NCI-H526 treated with DMSO at 0.1 percent for 48 hours (cell line): Measurements from ENCODE around the gene ADH4.
"Not testable (repeated sequence)": the region's sequence is repeated elsewhere in the genome, so short reads cannot be mapped to it uniquely, and the experiment has no call there.

Source experiments
- DNase-seq: peaks from one replicate; lab custom pipeline; 2025; lab: John Stamatoyannopoulos, UW

The ADH4 gene

DNA sequence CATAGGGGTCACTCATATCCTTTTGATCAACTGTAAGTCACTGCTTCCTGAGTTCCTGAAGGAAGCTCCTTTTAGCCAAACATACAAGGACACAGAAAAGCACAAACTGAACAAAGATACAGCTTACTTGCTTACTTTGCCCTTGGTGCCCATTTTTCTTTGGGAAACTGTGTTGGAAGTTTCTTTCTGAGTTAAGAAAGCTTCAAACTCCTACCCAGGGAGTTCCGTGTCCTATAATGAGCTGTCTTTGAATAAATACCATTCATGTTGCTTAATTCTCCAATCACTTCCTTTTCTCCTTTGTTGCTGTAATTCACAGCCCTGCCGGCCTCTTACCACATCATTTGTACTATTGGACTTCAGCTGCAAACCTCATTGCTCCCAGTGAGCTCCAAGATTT, at the start of gene ADH4:
Gene ADH4, minus strand, starts transcription at position 228 of the 400 bp plus-strand sequence. Its CDS starts 75 bp downstream, at position 153.
- no peak for DNase-seq

DNA sequence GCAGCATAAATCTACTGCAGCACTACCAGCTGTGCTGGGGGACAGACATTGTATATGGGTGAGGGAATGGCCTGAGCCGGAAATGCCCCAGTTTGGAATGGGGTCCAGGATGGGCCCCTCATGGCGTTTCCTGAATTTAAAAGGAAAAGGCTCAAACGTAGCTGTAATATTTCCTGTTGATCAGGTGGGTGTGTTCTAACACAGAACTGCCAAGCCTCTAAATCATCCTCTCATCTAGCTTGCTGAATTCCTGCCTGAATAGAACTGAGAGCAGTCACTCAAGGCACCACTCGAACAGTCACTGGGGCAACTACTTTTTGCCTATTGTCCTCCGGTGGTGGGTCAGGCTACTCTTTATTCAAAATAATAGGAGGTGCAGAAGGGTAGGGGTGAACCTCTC, 46.2 kb upstream of the ADH4 start:
- DNase-seq, result no peak

DNA sequence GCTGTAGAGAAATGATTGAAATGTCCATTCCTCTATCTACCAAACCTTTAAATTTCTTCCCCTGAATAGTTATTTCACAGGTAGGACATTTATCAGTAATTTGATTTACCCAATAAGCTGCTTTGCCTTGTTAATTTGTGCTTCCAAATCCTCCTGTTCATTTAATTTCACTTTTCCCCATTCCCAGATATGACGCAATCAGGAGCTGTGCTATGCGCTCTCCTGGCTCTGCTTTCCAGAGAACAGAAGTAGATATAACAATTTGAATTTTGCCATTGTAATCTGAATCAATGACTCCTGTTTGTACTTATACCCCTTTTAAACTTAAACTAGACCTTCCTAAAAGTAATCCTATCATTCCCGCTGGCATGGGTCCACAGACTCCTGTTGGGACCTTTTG, 45.8 kb upstream of the ADH4 start:
- DNase-seq, result not testable (repeated sequence)

DNA sequence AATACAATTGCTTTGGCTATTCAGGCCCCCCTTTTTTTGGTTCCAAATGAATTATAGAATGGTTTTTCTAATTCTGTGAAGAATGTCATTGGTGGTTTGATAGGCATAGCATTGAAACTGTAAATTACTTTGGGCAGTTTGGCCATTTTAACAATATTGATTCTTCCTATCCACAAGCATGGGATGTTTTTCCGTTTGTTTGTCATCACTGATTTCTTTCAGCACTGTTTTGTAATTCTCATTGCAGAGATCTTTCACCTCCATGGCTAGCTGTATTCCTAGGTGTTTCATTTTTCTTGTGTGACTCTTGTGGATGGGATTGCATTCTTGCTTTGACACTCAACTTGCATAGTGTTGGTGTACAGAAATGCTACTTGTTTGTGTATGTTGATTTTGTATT, 41.9 kb upstream of the ADH4 start:
- no peak for DNase-seq

DNA sequence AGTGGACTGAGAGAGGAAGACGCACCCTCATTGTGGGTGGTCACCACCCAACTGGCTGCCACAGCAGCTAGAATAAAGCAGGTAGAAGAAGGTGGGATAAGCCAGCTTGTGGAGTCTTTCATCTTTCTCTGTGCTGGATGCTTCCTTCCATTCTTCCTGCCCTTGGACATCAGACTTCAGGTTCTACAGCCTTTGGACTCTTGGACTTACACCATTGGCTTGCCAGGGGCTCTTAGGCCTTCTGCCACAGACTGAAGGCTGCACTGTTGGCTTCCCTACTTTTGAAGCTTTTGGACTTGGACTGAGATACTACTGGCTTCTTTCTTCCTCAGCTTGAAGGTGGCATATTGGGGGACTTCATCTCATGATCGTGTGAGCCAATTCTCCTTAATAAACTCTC, 41.5 kb upstream of the ADH4 start:
- no peak for DNase-seq

DNA sequence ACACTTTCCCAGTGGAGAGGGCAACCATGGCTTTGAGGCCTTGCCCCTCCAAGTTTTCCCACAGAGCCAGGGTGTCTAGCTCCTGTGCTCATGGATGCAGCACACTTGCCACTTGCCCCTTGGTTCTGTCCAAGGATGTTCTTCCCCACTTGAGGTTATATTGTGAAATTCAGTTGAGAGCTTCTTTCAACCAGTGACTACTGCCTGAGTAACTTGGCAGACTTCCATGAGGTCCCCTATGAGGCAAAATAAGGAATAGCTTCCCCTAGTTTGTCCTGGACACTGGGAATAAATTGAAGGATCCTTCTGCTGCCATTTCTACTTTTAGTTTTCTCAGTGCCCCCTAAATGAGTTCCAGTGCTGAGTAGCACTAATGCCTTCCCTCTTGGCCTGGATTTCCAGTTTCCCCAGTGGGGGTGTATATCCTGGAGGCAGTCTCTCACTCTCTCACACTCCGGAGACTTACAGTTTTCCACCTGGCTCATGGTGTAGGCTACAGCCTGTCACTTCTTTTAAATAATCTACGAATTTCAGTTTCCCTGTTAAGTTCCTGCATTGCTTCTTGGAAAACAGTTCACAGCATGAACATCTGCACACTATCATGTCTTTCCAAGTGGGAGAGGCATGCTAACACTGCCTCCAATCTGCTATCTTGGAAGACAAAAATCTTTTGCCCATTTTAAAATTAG, 36.4 kb upstream of the ADH4 start:
- no peak for DNase-seq

DNA sequence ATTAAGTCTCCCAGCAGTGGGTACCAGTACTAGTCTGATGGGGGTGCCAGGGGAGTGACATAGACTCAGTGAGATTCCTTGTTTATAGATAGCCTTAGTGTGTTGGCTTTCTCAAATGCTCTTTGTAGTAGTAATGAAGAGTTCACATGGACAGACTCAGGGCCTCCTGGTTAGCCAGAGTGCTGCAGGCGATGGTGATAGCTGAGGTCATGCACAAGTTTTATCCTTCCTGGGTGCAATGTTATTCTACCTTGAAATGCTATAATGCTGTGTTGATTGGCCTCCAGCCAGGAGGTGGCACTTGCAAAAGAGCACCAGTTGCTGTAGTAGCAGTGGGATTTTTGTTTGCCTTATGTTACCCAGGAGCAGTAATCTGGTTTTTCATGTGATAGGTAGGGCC, 35.5 kb upstream of the ADH4 start:
- DNase-seq, result no peak

DNA sequence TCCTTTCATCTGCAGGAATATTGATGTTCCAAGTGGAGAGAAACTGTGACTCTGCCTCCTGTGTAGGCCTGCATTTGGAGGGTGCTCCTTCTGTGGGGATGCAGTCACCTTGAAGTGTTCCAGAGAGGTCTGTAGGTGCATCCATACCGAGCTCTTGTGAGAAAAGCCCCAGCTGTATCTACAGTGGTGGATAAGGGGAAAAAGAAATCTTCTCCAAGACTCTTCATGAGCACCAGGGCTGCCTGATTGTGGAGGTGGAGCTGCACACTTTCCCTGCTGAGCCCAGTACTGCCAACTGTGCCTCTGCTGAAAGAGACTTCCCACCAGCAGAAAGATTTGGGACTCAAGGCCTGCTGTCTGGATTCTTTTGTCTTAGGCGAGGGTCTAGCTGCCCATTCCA, 35.1 kb upstream of the ADH4 start:
- DNase-seq, result no peak

DNA sequence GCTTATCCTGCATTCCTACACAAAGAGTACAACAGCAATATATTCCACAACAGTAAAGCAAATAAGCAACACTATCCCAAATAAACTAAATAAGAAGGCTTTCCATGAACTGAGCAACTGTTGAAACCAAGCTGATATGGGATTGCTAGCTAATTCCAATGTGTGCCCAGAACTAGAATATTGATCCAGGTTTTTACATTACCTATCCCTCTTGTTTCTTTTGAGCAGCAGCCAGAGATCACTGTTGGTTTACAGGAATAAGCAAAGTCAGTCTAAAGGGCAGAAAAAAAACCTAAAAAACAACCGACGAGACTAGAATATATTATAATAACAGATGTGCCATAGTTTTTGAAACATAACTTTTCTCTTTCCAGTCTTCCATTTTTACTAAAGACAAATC, 22.4 kb upstream of the ADH4 start:
- no peak for DNase-seq

DNA sequence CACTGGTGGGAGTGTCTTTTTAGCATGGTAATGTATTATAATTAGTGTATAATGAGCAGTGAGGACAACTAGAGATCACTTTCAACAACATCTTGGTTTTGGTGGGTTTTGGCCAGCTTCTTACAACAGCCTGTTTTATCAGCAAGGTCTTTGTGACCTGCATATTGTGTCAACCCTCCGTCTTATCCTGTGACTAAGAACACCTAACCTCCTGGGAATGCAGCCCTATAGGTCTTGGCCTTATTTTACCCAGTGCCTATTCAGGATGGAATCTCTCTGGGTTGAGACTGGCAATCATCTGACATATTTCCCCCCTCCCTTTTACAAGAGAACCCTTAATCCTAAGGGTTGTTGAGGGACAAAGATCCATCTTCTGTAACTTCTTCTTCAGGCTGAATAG, 21.9 kb upstream of the ADH4 start:
- no peak for DNase-seq

DNA sequence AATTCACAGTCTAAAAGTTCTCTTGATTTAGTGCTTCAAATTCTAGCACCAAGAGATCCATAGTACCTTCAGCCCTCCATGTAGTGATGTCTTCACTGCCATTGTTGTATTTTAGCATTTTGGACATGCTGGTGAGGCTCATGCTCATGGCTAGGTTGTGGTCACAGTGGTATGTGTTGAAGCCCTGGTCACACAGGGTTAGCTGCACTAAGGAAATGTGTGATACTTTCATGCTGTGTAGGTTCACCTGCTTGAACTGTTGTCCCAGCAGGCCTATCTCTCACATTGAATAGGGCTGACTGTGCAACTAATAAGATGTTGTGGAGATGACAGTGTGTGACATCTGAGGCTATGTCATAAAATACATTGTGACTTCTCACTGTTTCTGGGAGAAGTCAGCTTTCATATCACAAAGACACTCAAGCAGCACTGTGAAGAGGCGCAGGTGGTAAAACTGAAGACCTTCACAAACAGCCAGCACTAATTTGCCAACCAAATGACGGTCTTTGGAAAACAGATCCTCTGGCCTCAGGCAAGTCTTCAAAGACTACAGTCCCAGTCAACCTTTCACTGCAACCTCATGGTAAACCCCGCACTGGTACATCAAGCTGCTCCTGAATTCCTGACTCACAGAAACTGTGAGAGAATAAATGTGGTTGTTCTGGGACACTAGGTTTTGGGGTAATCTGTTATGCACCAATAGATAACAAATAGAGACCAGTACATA, 17.4 kb upstream of the ADH4 start:
- peak; percentile 83 for DNase-seq

DNA sequence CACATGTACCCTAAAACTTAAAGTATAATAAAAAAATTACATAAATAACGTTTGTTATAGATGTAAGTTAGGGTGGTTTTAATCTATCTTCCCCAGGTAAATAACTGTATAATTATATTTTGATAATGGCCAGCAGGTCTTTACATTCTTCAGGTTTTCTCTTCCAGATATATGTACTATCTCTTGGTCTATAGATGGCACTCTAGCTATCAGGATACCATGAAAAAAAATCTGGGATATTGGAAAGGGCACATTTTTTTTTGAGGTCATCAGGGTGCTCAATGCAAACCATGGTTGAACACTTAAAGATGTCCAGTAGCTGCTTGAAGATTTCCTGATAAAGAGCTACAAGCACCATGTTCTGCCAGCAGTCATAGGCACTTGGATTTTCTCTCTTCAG, 15.6 kb upstream of the ADH4 start:
- DNase-seq, result no peak

DNA sequence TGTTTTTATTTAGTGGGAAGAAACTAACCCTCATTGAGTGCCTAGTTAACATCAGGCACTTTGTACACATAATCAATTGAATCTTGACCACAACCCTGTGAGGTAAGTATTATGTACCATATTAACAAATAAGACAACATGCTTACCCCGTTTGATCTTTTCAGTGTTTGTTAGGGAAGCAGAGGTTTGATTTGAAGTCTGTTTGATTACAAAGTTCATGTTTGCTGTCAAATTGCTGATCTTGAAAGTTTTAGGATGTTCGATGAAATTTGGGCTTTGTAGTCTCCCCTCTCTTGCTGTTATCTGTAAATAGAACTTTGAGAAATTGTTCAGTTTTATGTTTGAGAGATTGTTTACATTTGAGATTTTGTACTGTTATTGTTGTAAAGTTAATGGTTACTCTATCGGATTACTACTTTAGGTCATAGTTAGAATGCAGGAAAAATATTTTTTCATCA, 13.4 kb upstream of the ADH4 start:
- no peak for DNase-seq

DNA sequence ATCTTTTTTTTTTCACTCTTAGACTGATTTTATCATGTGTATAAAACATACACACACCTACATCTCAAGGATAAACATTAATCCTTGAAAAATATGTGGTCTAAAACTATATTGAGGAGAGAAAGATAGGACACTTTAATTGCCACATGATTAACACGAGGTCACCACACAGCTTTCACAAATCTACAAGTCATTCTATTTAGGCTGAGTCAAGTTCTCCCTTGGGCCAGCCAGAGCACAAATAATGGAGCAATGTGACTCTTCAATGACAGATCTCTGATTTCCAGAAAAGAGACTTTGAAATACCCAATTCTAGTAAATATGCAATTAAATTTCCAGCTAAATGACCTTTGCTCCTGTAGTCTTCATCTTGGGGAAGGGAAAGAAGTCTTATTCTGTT, 12.9 kb upstream of the ADH4 start:
- DNase-seq, result no peak

DNA sequence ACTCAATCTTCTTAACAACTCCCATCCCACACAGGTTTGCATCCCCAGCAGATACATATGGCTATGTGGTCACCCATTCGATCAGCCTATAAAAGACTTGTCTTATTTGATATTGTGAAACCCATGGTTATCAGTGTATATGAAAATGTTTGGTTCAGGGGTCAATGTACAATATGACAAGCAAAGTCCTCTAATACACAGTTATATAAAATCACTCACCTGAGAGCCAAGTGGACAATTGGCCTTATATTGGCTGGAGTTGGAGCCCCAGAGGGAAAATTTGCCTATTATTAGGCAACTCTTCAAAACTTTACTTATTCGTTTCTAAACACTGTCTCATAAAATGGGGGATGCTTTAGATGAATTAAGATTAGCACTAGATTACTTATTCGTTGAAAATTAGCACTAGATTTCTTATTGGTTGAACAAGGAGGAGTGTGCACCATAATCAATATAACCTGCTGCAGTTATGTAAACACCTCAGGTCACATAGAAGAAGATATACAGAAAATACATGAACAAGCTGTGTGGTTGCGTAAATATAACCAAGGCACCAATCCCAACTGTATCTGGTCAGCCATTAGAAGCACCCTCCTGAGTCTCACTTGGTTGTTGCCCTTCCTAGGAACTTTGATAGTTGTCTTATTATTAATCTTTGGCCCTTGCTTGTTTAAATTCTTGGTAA, 10.7 kb upstream of the ADH4 start:
- no peak for DNase-seq

DNA sequence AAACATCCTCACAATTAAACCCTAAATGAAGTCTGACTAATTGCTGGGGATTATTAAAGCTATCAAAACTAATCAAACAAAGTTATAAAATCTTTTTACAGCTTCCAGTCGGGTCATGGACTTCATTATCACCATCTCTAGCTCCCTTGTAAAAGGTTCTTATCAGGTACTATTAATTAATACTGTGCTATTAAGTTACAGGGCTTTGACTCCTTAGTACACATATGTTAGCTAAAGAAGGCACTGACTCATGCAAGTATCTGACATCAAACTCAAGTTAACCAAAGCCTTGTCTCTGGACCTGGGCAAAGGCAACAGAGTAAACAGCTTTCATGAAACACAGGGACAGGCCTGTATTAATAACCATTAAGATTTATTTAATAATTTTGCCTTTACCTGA, 7.9 kb upstream of the ADH4 start:
- DNase-seq, result no peak

DNA sequence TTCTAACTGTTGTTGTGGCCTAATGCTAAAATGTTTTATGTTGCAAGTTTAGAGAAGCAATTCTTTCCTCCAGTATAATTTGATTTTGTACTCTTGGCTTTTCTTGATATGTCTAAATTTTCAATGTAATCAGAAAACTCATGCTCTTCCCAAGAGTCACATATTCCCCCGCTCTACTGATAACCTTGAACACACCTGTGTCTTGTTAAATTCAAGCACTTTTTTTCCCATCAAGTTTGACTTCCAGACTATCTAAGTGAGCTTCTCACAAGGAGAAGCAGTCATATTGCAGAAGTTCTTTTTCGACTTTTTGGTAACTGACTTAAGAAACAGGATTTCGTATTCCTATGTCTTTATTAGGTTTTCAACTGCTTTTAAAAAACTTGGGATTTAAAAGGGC, 7.4 kb upstream of the ADH4 start:
- DNase-seq, result no peak

DNA sequence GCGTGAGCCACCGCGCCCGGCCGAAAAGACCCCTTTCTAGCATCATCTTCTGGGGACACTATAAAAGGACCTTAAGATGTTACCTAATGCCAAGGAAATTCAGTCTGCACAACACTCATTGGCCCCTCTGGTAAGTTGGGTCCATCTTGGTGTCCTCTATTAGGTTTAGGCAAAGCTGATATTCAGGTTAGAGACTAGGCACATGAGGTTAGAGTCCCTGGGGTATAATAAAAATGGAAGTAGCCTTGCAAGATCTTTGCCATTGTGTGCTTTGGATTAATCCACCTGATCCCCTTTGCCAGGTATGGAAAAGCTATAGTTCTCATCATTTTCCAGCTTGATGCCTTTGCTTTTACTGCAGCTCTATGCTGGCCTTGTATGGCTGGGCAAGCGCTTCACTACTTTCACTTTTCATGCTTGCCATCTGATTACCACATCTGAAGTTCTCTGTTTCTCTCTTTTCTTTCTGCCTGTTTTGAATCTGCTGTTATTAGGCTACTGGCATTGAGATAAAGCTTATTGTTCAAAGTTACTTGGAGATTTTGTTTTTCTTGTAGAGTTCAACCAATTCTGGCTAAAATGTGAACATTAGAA, 5.4 kb upstream of the ADH4 start:
- no peak for DNase-seq

DNA sequence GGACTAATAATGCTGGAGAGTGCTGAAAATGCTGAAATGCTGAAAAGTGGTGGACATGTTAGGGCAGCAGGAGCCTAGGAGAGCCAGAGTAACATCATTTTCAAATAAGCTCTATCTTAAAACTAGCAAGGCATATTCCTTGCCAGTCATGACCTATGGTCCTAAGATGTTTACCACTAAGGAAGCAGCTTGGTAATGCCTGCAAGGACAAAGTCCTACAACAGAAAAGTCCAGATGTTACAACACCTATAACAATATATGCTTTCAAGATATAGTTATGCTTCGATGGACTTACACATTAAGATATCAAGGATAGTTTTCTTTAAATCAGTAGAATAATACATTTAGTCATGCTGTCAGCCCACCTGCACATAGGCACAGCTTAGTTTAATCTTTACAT, 4.5 kb upstream of the ADH4 start:
- DNase-seq, result no peak

DNA sequence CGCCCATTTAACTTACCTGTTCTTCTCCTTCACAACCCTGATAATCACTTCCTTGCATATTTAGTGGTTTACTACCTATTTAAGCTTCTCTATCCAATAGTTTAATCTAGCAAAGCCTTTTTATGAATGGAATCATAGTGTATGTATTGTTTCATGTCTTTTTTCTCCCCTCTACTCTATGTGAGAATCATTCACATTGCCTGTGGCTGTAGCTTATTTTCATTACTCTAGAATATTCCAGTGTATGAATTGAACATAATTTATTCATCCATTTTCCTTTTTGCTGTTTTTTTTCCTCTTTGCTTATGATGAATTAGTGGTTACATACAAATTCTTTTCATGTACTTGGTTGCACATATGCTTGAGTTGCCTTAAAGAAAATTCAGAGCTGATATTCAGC, 490 bp upstream of the ADH4 start:
- DNase-seq, result no peak

DNA sequence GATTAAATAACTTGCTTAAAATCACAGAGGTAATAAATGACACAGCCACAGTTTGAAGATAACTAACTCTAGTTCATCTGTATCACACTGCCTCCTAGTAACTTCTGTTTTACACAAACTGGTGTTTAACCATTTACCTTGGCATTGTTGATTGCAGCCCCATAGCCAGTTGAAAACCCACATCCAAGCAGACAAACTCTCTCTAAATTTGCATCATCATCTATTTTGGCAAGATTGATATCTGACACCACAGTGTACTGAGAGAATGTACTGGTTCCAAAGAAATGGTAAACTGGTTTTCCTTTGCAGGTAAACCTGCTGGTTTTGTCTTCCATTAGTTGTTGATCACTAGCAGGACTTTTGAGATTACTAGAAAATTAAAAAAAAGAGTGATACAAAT, 7.8 kb downstream of the ADH4 start:
- DNase-seq, result no peak

DNA sequence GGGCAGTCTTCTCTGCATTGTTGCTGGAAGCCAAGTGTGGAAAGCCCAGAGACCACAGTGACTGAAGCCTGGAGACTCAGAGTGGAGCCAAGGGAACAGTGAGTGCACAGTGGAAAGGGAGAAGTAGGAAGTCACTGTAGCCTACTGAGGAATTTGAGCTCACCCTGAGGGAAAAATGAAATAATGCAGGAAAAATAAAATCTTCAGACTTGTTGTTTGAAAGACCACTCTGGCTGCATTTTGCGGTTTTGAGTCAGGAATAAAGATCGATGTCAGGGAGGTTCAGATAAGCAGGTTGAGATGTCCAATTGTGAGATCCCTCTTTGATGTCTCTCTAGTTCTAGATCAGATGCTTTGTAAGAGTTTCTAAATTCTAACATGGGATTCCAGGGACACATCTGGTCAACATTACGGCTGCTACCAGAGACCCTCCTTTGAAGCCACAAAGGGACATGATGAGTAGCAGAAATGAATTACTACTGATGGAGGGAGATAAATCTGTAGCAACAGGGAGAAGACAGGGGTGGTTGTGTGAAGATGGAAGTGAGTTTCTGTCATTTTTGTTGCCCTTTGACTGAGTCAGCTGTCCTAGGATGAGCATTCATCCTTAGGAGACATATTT, 8.4 kb downstream of the ADH4 start:
- no peak for DNase-seq
